GM21381 (cell line): ENCODE measurements around the gene MKS1.

Experiments used
- ATAC-seq: cut with Tn5 transposase; IDR thresholded peaks from one replicate; pipeline ENCODE4 v1.9.1; 2021; ENCODE audit warnings: mild to moderate bottlenecking, moderate library complexity; ENCODE audit not compliant: unreplicated experiment

Gene MKS1

DNA sequence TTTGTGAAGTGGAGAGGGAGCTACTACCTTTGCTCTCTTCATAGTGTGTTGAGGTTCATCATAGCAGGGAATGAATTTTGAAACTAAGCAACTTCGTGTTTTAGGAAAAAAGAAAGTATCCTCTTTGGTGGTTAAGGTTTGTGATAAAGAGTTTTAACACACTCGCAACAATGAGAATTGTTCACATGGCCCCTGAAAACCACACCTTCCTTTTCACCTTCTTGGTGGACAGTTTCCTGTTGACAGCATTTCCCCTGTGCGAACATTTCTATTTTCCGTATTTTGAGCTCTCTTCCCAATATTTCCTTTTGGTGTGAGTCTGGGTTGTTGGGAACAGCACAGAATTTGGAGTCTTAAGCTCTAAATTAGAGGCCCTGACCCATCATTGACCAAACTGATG, 48.4 kb downstream of the MKS1 start:
- no peak for ATAC-seq

DNA sequence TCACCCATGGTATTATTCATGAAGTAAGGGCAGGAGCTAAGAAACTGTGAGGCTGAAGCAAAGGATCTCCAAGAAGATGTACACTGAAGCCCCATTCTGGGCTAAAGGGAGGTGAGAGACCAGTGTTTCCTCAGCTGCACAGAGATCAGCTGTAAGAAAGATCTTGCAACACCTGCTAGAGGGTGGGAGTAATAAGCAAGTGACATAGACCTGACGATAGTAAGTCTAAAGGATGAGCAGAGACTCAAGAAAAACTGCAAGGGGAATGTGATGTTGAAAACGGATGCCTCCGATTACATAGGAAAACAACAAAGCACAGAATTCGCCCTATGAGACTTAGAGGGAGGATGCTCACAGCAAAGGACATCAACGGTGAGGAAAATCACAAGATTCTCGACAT, 52.4 kb downstream of the MKS1 start, which contains the start of gene OR4D2:
Gene OR4D2 (plus strand): TSS at position 301 of the 400 bp plus-strand sequence. CDS start 2,674 bp downstream, outside the sequence.
- ATAC-seq: no peak

DNA sequence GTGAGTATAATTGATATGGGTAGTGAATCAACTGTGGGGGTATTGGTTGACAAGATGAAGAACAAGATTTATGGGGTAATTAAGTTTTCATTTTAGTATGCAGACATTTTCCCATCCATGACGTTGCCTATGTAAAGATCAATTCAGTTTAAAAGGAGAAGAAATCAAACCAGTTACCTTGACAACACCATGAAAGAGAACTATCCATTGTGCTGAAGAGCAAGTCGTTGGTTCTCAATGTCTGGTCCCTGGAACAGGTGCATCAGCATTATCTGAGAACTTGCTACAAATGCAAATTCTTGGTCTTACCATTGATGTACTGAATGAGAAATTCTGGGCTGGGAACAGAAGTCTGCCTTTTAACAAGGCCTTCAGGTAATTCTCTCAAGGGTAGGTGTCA, 53.1 kb downstream of the MKS1 start:
- no peak for ATAC-seq

DNA sequence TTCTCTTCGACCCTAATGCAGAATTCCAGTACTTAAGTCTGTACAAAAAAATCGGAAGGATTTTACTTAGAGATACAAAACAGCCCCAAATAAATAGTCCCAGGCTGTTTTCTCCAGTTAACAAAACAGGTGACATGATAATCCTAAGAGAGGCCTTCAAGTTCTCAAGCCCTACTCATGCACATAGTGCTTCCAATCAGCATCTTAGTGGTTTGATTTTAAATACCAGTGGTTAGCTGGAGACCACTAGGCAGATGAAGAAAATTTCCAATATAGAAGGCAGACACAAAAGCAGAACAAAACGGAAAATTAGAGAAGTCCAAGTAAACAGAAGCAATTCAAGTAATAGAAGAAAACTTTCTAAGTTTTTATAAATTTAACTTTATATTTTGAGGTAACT, 57.5 kb downstream of the MKS1 start:
- ATAC-seq: no peak

DNA sequence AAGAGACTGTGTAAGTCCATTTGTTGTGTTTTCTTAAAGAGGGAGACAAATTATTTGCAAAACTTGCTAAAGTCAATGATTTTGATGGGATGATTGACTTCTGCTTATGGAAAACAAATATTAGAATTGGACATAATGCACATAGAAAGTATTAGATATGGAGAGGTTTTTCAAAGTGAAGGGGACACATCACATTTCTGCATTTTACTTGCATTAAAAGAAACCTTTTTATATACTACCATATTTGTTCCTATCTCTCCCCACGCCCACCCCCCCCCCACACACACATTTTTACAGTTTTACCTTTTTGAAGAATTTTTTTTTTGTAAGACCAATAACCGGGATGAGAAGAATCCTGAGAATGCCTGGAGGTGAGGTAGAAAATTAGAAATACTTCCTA, 60.9 kb downstream of the MKS1 start:
- no peak for ATAC-seq

DNA sequence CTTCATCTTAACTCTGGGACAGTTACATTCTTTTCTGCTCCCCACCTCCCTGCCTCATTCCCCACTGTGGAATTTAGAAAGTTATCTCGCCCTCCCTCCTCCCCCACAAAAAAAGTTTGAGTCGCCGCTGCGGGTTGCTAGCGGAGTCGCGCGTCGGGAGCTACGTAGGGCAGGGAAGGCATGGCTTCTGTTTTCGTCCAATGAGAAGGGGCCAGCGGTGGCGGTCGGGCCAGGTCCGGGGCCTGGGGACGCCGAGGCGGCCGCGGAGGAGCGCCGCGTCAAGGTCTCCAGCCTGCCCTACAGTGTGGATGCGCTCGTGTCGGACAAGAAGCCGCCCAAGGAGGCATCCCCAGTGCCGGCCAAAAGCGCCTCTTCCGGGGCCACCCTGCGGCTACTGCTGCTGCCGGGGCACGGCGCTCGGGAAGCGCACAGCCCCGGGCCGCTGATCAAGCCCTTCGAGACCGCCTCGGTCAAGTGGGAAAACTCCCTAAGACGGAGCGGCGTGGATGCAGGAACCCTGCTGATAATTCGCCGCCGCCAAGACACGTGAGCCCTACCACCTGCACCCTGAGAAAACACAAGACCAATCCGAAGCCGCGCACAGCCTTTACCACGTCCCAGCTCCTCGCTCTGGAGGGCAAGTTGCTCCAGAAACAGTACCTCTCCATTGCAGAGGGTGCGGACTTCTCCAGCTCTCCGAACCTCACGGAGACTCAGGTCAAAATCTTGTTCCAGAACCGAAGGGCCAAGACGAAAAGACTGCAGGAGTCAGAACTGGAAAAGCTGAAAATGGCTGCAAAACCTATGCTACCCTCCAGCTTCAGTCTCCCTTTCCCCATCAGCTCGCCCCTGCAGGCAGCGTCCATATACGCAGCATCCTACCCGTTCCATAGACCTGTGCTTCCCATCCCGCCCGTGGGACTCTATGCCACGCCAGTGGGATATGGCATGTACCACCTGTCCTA, 61.9 kb downstream of the MKS1 start:
- no peak for ATAC-seq
